ENCODE results near the gene HDAC4.

The HDAC4 gene

DNA sequence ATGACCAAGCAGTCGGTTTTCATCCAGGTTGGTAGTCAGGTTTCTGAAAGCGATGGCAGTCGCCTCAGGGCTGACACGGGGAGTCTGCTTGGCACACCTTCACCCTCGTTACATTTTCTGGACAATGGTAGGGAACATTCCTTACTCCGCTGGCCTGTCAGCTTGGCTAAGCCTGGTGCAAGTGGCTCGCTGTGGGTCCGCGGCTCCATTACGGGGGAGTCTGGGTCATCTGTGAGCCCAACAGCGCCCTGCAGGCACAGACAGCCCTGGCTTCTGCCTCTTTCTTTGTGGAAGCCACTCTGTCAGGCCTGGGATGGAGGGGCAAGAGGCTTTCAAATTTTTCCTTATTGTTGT, 95.6 kb downstream of the HDAC4 start:
- no peak for DNase-seq

GRCh38 chr2:239304533-239305221, 96.1 kb downstream of the HDAC4 start:
- no peak for DNase-seq

- DNase-seq: peak; percentile 76
Observed at GRCh38 chr2:239303711-239304532, 96.9 kb downstream of the HDAC4 start.

DNA sequence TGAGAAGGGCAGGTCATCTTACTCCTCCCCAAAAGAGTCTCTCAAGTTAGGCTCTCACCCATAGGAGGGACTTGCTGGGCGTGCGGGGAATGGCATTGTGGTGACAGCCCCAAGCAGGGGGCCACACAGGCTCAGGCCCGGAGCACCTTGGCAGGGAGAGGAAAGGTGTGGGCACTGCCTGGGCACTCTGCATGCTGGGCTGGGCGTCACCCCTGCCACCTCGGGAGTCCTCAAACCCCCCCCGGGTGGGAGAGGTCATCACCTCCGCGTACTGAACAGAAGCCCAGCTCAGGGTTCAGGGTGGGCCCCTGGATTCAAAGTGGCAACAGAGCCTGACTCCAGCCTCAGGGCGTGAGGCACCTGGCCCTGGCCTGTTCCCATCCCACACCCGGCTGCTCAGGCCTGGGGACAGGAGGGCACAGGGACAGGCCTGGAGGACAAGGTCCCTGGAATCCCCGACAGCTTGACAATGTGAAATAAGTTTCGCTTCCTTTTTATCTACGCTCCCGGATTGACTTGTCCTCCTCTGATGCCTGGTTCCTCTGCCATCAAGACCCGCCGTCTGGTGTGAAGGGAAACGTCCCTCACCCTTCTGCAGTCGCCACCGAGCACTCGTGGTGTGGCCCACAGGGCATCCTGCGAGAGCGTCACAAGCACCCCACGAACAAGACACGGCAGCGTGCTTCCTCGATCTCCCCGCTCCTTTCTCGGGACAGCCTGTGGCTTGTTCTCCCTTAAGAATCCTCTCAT, 97.8 kb downstream of the HDAC4 start:
- peak; percentile 18 for DNase-seq

DNA sequence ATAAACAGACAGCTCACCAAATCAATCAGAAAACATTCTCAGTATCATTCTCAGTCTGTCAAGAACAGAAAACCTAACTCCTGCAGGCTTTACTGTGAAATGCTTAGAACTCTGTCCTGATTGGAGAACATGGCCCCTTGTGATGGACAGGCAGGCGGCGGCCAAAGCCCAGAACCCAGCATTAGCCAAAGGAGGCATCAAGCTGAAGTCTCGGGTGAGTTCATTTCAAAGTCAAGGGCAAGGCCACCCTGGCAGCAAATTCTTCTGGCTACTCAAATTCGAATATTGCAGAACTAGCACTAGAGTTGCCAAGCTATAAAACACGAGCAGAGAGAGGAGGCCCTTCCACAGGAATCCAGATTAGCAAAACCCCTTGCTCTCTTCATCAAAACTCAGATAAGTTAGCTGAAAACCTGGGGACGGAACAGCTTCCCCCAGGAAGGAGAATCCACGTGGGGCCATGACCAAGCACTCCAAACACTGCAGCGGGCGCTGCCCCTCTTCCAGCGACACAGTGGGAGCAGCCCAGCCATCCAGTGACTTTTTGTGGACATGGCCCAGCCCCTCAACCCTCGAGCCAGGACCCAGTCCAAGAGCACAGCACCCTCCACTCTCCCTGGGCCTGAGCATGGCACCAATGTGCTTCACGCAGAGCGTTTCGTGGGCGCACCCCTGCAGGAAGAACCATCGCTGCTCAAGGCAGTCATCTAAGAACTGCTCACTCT, 98.6 kb downstream of the HDAC4 start:
- peak; percentile 12 for DNase-seq

- peak; percentile 21 for DNase-seq
Observed at GRCh38 chr2:239300871-239301735, 99.7 kb downstream of the HDAC4 start.

GRCh38 chr2:239300242-239300641, 100.6 kb downstream of the HDAC4 start:
- DNase-seq: peak; percentile 12

- DNase-seq: peak; percentile 45
Observed at GRCh38 chr2:239299218-239299939, 101.4 kb downstream of the HDAC4 start.

- peak; percentile 11 for DNase-seq
Observed at GRCh38 chr2:239298116-239298804, 102.6 kb downstream of the HDAC4 start.

- peak; percentile 9 for DNase-seq
Observed at GRCh38 chr2:239297142-239298004, 103.4 kb downstream of the HDAC4 start.

- peak; percentile 18 for DNase-seq
Observed at GRCh38 chr2:239296020-239296932, 104.5 kb downstream of the HDAC4 start.

- peak; percentile 9 for DNase-seq
Observed at GRCh38 chr2:239295377-239296019, 105.3 kb downstream of the HDAC4 start.

DNA sequence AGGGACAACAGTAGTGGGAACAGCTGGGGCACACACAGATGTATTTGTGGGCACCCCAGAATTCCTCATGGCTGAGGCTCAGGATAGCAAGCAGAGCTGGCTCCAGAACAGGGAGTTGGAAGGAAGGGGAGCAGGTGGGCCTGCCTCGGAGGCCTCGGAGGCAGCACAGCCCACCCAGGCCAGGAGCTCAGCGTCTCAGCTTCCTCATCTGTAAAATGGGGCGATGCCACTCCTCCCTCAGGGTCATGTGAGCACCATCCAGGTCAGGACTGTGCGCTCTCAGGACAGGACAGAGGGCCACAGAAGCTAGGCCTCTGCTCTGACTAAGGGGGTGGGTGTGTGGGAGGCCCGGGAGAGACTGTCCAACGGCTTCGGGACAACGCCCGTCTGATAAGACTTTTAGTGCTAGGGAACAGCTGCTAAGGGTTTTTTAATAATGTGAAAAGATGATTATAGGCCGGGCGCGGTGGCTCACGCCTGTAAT, 106.2 kb downstream of the HDAC4 start:
- DNase-seq: no peak

- DNase-seq: no peak
Observed at GRCh38 chr2:239293775-239294430, 106.9 kb downstream of the HDAC4 start.

DNA sequence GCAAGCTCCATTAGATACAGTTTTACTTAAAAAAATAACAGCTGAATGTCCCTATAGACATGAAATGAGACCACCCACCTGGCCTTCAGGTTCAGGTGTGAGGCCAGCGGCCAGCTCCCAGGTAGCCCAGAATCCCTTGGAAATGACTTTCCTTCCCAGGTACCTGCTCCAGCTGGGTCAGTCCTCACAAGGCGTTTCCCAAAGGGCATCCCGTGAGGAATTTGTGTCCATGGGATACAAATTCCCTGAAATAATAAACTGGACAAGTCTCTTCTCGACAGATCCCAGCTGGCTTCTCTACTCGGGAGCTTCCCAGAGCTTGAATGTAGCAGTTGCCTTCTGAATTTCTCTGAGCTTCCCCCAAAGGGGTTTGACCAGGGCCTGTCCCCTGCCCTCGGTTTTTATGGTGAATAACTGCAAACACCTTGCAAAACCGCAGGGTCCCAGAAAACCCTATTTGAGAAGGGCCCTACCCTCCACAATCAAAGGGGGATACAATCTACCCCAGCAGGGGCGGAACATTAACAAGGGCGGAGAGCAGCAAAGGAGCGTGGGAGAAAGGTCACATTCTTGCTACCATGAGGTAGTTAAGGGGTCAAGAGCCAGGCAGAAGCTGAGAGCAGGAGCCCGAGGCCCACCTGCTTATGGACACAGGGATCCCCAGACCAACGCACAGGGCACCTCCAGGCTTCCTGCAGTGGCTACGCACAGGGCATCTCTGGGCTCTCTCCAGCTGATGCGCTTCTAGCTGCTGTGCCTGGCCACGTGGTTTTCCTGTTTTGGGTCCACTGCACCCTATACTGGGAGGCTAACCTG, 107.7 kb downstream of the HDAC4 start:
- DNase-seq: no peak

DNA sequence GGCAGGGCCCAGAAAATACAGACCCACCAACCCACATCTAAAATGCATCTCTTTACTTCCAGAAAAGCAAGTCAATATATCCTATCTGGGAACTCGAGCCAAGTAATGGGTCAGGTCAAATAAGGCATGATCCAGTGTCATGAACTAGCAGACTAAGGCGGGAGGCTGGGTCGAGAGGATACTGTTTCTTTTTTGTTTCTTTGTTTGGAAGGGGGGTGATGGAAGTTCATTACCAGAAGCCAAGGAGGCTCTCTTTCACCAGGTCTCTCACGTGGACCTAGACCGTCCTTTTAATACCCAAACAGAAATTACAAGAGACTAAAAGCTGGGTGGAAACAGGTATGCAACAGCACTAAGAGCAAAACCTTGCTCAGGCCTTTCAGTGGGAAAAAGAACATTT, 108.3 kb downstream of the HDAC4 start:
- DNase-seq: no peak

Measured in right hindlimb (tissue), 1 donor.